HG03108 (cell line): Measurements from ENCODE around the gene TEAD1.

Experiments used
- ATAC-seq: cut with Tn5 transposase; IDR thresholded peaks from one replicate; pipeline ENCODE4 v1.9.1; 2021; ENCODE audit warnings: moderate library complexity; ENCODE audit not compliant: unreplicated experiment

Gene TEAD1

DNA sequence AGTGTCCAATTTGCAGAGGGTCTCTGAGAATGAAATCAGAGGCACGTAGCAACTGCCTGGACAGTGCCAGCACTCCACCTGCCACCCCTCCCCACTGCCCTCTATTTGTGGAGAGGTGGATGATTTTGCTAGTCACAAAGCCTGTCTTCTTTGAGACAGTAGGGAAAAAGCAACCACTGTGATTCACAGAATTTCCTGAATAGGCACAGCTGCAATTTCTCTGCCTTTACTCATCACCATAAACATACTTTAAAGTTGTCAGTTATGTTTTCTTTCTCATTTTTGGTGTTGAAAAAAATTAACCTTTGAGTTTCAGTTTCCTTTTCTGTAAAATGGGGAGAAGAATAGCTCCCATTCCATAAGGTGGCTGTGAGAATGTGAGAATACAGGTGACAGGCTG, 134.3 kb downstream of the TEAD1 start:
- ATAC-seq: no peak

- ATAC-seq: no peak
Measured at GRCh38 chr11:12809364-12809763, 135.1 kb downstream of the TEAD1 start.

DNA sequence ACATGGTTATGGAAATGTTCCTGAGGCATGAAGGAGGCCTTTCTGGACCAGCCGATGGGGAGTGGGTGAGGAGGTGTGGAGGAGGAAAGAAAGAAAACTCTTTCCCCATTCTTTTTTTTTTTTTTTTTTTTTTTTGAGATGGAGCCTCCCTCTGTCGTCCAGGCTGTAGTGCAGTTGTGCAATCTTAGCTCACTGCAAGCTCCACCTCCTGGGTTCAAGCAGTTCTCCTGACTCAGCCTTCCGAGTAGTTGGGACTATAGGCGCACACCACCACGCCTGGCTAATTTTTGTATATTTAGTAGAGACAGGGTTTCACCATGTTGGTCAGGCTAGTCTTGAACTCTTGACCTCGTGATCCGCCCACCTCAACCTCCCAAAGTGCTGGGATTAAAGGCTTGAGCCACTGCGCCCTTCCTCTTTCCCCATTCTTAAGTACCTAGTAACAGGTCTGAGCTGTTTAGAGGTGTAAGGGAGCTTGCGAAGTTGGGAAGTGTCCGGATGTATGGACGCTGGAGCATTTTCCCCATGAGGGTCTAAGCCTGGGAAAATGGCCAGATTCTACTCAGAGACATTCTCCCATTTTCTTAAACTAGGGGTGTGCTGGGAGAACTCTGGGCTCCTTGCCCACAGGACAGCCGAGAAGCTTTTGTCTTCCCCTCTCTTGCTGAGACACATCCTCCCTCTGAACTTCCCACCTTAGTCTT, 135.8 kb downstream of the TEAD1 start:
- ATAC-seq: no peak

- ATAC-seq: no peak
Measured at GRCh38 chr11:12810568-12810894, 136.3 kb downstream of the TEAD1 start.

GRCh38 chr11:12811861-12812260, 137.6 kb downstream of the TEAD1 start:
- ATAC-seq: no peak

DNA sequence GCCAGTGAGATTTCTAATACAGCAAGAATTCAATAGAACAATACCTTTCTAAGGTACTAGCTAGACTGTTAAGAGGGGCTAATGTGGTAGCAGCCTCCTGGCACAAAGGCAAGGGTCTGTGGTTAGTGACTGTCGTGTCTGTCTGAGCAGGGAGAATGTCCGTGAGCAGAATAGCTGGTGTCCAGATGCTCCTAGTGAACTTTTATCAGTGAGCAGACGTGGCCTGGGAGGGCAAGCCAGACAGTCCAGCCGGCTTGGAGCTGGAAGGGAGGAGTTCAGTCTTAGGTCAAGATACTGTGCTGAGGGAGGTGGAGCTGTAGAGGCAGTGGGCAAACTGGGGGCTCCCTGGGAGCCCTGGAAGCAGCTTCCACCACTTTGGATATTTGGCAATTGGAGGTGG, 138.6 kb downstream of the TEAD1 start:
- ATAC-seq: no peak

GRCh38 chr11:12813371-12814225, 139.4 kb downstream of the TEAD1 start:
- no peak for ATAC-seq

DNA sequence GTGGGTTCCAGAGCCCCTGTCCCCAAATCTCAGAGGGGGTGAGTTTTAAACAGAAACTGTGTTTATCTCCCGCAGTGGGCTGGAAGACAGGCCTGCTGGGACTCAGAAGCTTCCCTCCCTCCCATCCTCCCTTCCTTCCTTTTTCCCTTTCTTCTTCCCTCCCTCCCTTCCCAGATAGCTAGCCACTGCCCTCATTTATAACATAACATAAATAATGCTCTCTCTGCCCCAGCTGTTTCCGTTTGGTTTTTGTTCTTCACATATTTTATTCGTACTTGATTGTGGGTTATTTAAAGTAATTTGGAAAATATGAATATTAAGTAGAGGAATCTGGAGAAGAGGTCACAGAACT, 140.9 kb downstream of the TEAD1 start:
- ATAC-seq: no peak

DNA sequence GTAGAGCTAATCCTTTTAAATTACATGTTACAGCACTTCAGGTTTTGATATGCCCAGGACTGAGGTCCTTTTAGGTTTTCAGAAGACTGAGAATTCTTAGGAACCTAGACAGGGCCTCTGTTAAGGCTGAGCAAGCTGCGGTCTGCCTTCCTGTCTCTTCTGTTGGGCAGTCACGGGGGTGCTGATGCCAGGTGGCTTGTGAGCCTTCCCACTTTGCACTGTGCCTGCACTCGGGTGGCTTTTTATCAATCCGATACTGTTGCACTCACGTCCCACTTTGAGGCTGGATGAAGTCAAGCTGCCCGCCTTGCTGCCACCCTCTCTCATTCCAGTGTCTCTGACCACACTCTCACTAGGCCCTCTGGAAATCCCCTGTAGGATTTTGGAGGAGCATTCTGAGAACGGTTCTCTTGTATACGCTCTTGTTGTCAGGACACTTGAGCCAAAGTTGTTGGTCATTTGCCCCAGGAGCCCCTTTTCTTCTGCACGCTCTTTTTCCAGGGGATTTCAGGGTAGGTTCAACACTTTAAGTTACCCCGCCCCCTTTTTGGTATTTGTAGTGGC, 141.8 kb downstream of the TEAD1 start:
- no peak for ATAC-seq

GRCh38 chr11:12817681-12818332, 143.6 kb downstream of the TEAD1 start:
- ATAC-seq: no peak

DNA sequence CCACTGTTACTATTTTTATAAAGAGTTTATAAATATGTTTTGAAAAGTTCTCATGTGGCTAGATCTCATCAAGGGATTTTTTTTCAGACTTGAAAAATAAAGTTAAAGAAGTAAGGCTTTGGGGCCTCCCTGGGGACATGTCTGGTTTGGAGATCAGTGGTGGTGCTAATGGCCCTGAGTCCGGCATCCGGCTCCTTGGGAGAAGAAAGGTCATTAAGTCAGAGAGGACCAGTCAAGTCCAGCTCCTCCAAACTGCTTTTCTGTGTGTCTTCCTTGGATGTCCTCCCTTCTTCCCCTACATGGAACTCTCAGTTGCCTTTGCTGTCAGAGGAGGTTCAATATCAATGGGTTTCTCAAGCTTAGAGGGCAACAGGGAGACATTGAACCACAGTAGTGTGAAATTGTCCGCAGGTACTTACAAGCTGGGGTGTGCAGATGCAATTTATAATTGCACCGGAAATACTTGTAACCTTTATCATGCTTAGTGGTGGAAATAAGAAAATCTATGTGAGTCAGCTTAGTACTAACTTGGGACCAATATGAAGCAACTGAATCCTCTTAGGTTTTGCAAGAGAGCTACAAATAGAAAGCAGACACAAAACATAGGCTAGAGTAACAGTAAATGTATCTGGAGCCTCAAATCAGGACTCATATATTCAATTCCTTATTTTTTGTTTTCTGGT, 144.3 kb downstream of the TEAD1 start:
- no peak for ATAC-seq

GRCh38 chr11:12822392-12823022, 148.3 kb downstream of the TEAD1 start:
- no peak for ATAC-seq

DNA sequence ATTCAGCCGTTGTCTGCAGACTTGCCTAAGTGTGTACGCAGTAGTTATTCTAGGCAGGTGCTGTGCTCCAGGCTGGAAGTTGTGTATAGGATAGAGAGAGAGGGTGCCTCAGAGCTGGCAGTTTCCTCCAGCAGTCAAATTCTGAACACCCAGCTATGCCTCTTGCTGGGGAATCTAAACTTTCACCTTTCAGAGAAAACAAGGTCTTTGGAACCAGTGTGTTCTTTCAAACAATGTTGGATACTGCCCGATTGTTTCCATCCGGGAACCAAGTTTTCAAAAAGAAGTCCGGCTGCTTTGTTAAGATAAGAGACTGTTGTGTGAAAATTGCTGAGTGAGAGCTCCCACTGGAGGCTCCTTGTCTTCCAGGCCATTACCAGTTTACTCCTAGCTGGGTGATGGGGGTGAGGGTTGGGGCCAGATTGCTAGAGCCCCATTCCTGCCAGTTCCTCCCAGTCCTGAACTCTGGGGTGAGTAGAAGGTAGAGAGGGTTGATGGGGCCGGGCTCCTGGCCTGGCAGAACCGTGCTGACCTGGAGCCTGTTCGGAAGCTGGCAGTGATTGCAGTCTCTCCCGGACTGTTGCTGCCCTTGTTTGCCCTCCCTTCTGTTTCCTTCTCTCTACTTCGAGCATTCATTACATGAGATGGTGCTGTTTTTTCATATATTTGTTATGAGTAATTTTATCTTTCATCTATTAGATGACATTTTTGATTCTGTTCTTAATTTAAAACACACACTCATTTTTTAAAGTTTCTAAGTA, 150.2 kb downstream of the TEAD1 start:
- no peak for ATAC-seq

DNA sequence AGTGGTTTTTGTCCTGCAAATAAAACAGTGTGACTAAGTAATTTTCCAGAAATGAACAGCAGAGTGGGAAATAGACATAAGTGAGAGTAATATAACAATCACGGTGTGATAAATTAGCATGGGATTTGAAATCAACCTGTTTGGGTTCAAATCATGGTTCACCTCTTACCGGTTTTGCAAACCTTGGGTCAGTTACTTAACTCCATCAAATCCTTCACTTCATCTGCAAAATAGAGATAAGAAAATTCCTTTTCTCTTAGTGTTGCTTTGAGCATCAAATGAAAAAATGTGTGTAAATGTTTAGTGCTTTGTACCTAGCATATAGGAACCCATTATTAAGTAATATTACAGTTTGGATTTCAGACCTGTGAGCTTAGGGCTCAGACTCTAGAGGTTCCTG, 152.2 kb downstream of the TEAD1 start:
- ATAC-seq: no peak

- no peak for ATAC-seq
Measured at GRCh38 chr11:12827369-12827768, 153.1 kb downstream of the TEAD1 start.

GRCh38 chr11:12827929-12828812, 153.9 kb downstream of the TEAD1 start:
- no peak for ATAC-seq

DNA sequence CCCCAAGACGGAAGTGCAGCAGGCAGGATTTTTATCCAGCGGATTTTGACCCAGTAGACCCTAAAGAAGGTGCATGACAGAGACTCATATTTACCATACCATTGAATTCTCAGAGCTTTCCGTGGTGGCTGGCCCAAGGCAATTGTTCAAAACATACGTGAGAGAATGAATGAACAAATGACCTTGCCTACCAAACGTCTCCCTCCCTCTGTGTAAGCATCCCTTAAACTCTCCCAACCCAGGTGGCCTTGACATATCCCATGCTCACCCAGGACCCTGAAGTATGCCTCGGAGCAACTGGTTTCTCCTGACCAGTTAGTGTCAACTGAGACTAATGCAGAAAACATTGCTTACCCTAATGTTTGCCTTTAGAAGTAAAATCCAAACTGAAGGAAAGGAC, 154.9 kb downstream of the TEAD1 start:
- ATAC-seq: no peak

- no peak for ATAC-seq
Measured at GRCh38 chr11:12829540-12830314, 155.5 kb downstream of the TEAD1 start.
